ENCODE measurements around the gene BLOC1S6. TPM values are rescaled to one million over a fixed set of nuclear protein-coding genes. Genes with fewer than 3 reads are reported as not detected.
A peak's percentile ranks its signal among the peaks of the same experiment; 100 is the strongest.

BLOC1S6 gene
- total RNA-seq, 1 experiment from 2014 or later, result 40.1 TPM

- Histone ChIP-seq H3K9me2 (replicated peaks; ENCODE audit: low read length) (no peaks in the 10 kb centered on the region), H3K4me1 (ENCODE audit: insufficient read depth, low read length) (no peaks in the 10 kb centered on the region), H3K9ac (ENCODE audit: low read length) (no peak overlapping the region), H3K27ac (ENCODE audit: low read length) (no peak overlapping the region), H3K79me2 (ENCODE audit: low read length) (no peaks in the 10 kb centered on the region), H3K36me3 (ENCODE audit: low read depth, low read length) (no peaks in the 10 kb centered on the region), H2AFZ (ENCODE audit: low read length) (no peak overlapping the region), H3K4me3 (ENCODE audit: low read length) (no peak overlapping the region), H3K9me3 (ENCODE audit: low read length) (no peaks in the 10 kb centered on the region), H3F3A (ENCODE audit: low read length, unreplicated experiment) (no peaks in the 10 kb centered on the region), H3K27me3 (ENCODE audit: low read length) (no peaks in the 10 kb centered on the region), H4K20me1 (ENCODE audit: low read length) (no peaks in the 10 kb centered on the region), H3K4me2 (ENCODE audit: low read length) (no peak overlapping the region)
- intact Hi-C loops (cut with micrococcal nuclease), result no loop called here
- ATAC-seq (no peak), DNase-seq (no peak)
- ChIA-PET POLR2A (ENCODE audit: unreplicated experiment) (no interaction called here), CTCF (no interaction called here)
- BruUV-seq (replicated peaks), result no TSS peak
- TF ChIP-seq EZH2phosphoT487 (IDR thresholded peaks at IDR 0.05; ENCODE audit: borderline replicate concordance, low read length) (no peak), EZH2 (IDR thresholded peaks at IDR 0.05; ENCODE audit: low read length, unreplicated experiment) (no peak)
- TF ChIP-seq, protein P1, sequence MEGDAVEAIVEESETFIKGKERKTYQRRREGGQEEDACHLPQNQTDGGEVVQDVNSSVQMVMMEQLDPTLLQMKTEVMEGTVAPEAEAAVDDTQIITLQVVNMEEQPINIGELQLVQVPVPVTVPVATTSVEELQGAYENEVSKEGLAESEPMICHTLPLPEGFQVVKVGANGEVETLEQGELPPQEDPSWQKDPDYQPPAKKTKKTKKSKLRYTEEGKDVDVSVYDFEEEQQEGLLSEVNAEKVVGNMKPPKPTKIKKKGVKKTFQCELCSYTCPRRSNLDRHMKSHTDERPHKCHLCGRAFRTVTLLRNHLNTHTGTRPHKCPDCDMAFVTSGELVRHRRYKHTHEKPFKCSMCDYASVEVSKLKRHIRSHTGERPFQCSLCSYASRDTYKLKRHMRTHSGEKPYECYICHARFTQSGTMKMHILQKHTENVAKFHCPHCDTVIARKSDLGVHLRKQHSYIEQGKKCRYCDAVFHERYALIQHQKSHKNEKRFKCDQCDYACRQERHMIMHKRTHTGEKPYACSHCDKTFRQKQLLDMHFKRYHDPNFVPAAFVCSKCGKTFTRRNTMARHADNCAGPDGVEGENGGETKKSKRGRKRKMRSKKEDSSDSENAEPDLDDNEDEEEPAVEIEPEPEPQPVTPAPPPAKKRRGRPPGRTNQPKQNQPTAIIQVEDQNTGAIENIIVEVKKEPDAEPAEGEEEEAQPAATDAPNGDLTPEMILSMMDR (conservative IDR thresholded peaks at IDR 0.05; ENCODE audit: low read depth, low read length), result no peak
These were observed 31.1 kb upstream of the BLOC1S6 start for GRCh38 chr15:45555934-45556608.

- ChIA-PET POLR2A (ENCODE audit: unreplicated experiment) (no interaction called here), CTCF (no interaction called here)
- no peaks in the 10 kb centered on the region for H3F3A ChIP-seq (ENCODE audit: low read length, unreplicated experiment)
- H4K20me1 ChIP-seq (ENCODE audit: low read length), result no peaks in the 10 kb centered on the region
- no peaks in the 10 kb centered on the region for H3K79me2 ChIP-seq (ENCODE audit: low read length)
- no peak overlapping the region for H2AFZ ChIP-seq (ENCODE audit: low read length)
- H3K9ac ChIP-seq (ENCODE audit: low read length), result no peak overlapping the region
- H3K9me2 ChIP-seq (replicated peaks; ENCODE audit: low read length), result no peaks in the 10 kb centered on the region
- H3K4me2 ChIP-seq (ENCODE audit: low read length), result no peak overlapping the region
- no peaks in the 10 kb centered on the region for H3K27me3 ChIP-seq (ENCODE audit: low read length)
- no peak overlapping the region for H3K4me3 ChIP-seq (ENCODE audit: low read length)
- TF ChIP-seq EZH2phosphoT487 (IDR thresholded peaks at IDR 0.05; ENCODE audit: borderline replicate concordance, low read length) (no peak), EZH2 (IDR thresholded peaks at IDR 0.05; ENCODE audit: low read length, unreplicated experiment) (no peak)
- intact Hi-C loops (cut with micrococcal nuclease), result no loop called here
- no TSS peak for BruUV-seq (replicated peaks)
- DNase-seq (no peak), ATAC-seq (no peak)
- no peaks in the 10 kb centered on the region for H3K4me1 ChIP-seq (ENCODE audit: insufficient read depth, low read length)
- H3K9me3 ChIP-seq (ENCODE audit: low read length), result no peaks in the 10 kb centered on the region
- no peaks in the 10 kb centered on the region for H3K36me3 ChIP-seq (ENCODE audit: low read depth, low read length)
- no peak overlapping the region for H3K27ac ChIP-seq (ENCODE audit: low read length)
These were observed 14.6 kb upstream of the BLOC1S6 start for GRCh38 chr15:45572617-45573016.

GRCh38 chr15:45573961-45574629 is 13.1 kb upstream of the BLOC1S6 start:
- ChIA-PET POLR2A (ENCODE audit: unreplicated experiment) (no interaction called here), CTCF (no interaction called here)
- H3K4me3 ChIP-seq (ENCODE audit: low read length), result no peak overlapping the region
- H3K9me2 ChIP-seq (replicated peaks; ENCODE audit: low read length), result no peaks in the 10 kb centered on the region
- H3K79me2 ChIP-seq (ENCODE audit: low read length), result no peaks in the 10 kb centered on the region
- no peaks in the 10 kb centered on the region for H3K4me1 ChIP-seq (ENCODE audit: insufficient read depth, low read length)
- intact Hi-C loops (cut with micrococcal nuclease), result no loop called here
- peak overlapping the region; percentile 19; the same call in 1 of the 2 replicates for H3K4me2 ChIP-seq (ENCODE audit: low read length)
- H3K36me3 ChIP-seq (ENCODE audit: low read depth, low read length), result no peaks in the 10 kb centered on the region
- no peak overlapping the region for H3K27ac ChIP-seq (ENCODE audit: low read length)
- H4K20me1 ChIP-seq (ENCODE audit: low read length), result no peaks in the 10 kb centered on the region
- H3F3A ChIP-seq (ENCODE audit: low read length, unreplicated experiment), result no peaks in the 10 kb centered on the region
- no peaks in the 10 kb centered on the region for H3K9me3 ChIP-seq (ENCODE audit: low read length)
- no peak overlapping the region for H2AFZ ChIP-seq (ENCODE audit: low read length)
- ATAC-seq (peak; percentile 65; the same call in 1 of the 2 replicates), DNase-seq (peak; percentile 44)
- no peaks in the 10 kb centered on the region for H3K27me3 ChIP-seq (ENCODE audit: low read length)
- TF ChIP-seq, protein P1 (conservative IDR thresholded peaks at IDR 0.05; ENCODE audit: low read depth, low read length), result peak; percentile 47; the same call in 1 of the 2 replicates
- TF ChIP-seq EZH2phosphoT487 (IDR thresholded peaks at IDR 0.05; ENCODE audit: borderline replicate concordance, low read length), result no peak
- no TSS peak for BruUV-seq (replicated peaks)
- H3K9ac ChIP-seq (ENCODE audit: low read length), result no peak overlapping the region

All from PC-3 (cell line).